Rectal smooth muscle tissue (tissue), 1 donor: ENCODE results near the gene BTBD1.

Source experiments
- H3K27ac ChIP-seq: one replicate; pipeline ENCODE4 v1.7.0; 2013; ENCODE audit warnings: low read depth, low read length, inconsistent platforms
- H3K27me3 ChIP-seq: one replicate; pipeline ENCODE4 v1.7.0; 2013; ENCODE audit warnings: low read length; ENCODE audit not compliant: control insufficient read depth, insufficient read depth
- H3K36me3 ChIP-seq: one replicate; pipeline ENCODE4 v1.7.0; 2013; ENCODE audit warnings: low read length; ENCODE audit not compliant: control insufficient read depth, insufficient read depth
- H3K4me1 ChIP-seq: one replicate; pipeline ENCODE4 v1.7.0; 2013; ENCODE audit warnings: low read length; ENCODE audit not compliant: control insufficient read depth, insufficient read depth
- H3K4me3 ChIP-seq: one replicate; pipeline ENCODE4 v1.7.0; 2013; ENCODE audit warnings: low read length
- H3K9ac ChIP-seq: one replicate; pipeline ENCODE4 v1.7.0; 2013; ENCODE audit warnings: low read length

BTBD1 gene

DNA sequence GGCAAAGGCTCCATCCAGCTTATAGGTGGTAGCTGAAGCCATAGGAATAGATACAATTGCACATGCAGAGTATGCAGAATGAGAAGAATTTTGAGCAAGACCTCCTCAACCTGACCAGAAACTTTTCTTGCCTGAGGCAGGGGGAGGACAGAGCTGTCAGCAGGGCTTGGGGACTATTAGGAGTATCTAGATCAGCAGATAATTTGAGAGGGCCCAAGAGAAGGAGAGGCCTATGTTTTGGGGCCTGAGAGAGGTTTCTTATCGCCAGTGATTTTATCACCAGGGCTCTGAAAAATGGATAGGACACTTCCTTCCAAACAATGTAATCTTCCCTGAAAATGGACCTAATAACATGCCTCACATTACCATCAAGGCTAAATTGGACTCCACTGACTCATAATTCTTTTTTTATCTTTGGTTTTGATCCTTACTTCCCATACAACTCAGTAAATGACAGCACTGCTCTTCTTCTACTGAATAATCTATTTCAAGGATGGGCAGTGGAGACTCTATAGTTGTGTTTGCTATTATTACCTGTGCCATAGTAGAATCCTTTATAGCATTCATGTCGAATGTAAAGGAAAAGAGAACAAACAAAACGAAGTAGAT lies 96.9 kb downstream of the BTBD1 start:
- H3K4me1 ChIP-seq: no peaks in the 10 kb centered on the region
- no peak overlapping the region for H3K27ac ChIP-seq
- H3K27me3 ChIP-seq: no peaks in the 10 kb centered on the region
- H3K9ac ChIP-seq: no peak overlapping the region
- H3K36me3 ChIP-seq: no peaks in the 10 kb centered on the region
- no peak overlapping the region for H3K4me3 ChIP-seq

DNA sequence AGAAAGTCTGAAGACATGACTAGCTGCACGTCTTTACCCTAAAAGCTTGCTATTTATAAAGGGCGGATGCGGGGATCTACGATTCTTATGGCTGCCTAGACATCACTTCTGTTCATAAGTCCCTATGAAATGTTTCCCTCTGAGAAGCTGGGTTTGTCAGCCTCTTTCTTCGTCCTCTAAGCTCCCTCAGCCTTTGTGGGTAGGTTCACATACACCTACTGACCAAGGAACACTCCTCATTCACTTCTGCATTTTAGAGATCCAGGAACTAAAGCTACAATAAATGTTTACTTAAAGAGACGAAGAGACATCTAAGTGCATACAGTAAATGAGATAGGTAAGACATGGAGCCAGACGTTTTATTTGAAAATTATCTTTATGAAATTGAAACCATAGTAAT lies 97.7 kb downstream of the BTBD1 start:
- Histone ChIP-seq H3K9ac (no peak overlapping the region), H3K4me1 (no peaks in the 10 kb centered on the region), H3K27ac (no peak overlapping the region), H3K4me3 (no peak overlapping the region), H3K36me3 (no peaks in the 10 kb centered on the region), H3K27me3 (no peaks in the 10 kb centered on the region)

DNA sequence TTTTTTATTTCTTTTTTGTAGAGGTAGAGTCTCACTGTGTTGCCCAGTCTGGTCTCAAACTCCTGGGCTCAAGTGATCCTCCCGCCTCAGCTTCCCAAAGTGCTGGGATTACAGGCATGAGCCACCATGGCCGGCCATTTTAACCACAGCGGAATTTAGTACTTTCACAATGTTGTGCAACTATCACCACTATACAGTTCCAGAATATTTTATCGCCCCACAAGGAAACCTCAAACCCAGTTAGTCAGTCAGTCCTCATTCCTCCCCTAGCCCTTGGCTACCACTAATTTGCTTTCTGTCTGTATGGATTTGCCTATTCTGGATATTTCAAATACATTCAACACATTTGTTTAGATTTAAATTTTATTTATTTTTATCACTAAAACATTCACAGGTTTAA lies 99.0 kb downstream of the BTBD1 start:
- H3K36me3 ChIP-seq: no peaks in the 10 kb centered on the region
- no peaks in the 10 kb centered on the region for H3K27me3 ChIP-seq
- no peak overlapping the region for H3K4me3 ChIP-seq
- H3K27ac ChIP-seq: no peak overlapping the region
- no peaks in the 10 kb centered on the region for H3K4me1 ChIP-seq
- H3K9ac ChIP-seq: no peak overlapping the region

DNA sequence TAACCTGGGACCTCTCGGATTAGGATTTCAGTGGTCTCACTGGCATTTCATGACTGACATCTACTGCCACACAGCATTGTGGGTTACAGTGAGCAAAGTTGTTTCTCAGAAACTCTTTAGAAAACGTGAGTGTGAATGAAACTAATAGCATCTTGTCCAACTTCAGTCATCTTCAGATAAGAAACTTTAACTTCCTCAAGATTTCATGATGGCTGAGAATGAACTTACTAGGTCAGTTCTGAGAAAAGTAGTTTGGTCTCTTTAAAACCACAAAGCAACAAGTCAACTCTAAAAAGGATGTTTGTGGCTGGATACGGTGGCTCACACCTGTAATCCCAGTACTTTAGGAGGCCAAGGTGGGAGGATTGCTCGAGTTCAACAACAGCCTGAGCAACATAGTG lies 100.4 kb downstream of the BTBD1 start:
- H3K36me3 ChIP-seq: no peaks in the 10 kb centered on the region
- H3K27me3 ChIP-seq: no peaks in the 10 kb centered on the region
- no peak overlapping the region for H3K4me3 ChIP-seq
- H3K4me1 ChIP-seq: no peaks in the 10 kb centered on the region
- no peak overlapping the region for H3K27ac ChIP-seq
- no peak overlapping the region for H3K9ac ChIP-seq
